ENCODE results near the gene TMEM176B. TPM values are rescaled to one million over a fixed set of nuclear protein-coding genes. Genes with fewer than 3 reads are reported as not detected.

TMEM176B gene
- total RNA-seq, 2 donors from 2014 or later = 0.31 to 0.35 TPM

DNA sequence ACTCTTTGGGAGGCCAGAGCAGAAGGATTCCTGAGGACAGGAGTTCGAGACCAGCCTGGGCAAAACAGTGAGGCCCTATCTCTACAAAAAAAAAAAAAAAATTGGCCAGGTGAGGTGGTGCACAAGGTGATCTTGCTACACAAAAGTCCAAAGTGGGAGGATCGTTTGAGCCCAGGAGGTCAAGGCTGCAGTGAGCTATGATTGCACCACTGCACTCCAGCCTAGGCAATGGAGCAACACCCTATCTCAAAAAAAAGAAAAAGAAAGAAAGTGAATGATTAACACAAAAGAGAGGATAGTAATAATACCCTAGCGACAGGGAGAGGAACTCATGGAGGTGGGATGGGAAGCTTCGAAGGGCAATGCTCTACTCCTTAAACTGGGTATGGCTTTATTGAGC lies 30.4 kb downstream of the TMEM176B start:
- H3K27ac Mint-ChIP-seq = no peak overlapping the region
- H3K27ac ChIP-seq (ENCODE audit: low read depth, low read length) = no peak overlapping the region
- H3K36me3 ChIP-seq (ENCODE audit: control insufficient read depth, insufficient read depth, low read length) = no peaks in the 10 kb centered on the region
- no peak overlapping the region for H3K9ac ChIP-seq (ENCODE audit: extremely low read depth, low read length, poor library complexity, severe bottlenecking)
- H3K27me3 ChIP-seq (ENCODE audit: control insufficient read depth, insufficient read depth, low read length, poor library complexity, severe bottlenecking) = no peaks in the 10 kb centered on the region
- H3K36me3 Mint-ChIP-seq (ENCODE audit: low read depth) = no peaks in the 10 kb centered on the region
- TF ChIP-seq, protein P1, sequence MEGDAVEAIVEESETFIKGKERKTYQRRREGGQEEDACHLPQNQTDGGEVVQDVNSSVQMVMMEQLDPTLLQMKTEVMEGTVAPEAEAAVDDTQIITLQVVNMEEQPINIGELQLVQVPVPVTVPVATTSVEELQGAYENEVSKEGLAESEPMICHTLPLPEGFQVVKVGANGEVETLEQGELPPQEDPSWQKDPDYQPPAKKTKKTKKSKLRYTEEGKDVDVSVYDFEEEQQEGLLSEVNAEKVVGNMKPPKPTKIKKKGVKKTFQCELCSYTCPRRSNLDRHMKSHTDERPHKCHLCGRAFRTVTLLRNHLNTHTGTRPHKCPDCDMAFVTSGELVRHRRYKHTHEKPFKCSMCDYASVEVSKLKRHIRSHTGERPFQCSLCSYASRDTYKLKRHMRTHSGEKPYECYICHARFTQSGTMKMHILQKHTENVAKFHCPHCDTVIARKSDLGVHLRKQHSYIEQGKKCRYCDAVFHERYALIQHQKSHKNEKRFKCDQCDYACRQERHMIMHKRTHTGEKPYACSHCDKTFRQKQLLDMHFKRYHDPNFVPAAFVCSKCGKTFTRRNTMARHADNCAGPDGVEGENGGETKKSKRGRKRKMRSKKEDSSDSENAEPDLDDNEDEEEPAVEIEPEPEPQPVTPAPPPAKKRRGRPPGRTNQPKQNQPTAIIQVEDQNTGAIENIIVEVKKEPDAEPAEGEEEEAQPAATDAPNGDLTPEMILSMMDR (conservative IDR thresholded peaks at IDR 0.05) = no peak
- peaks cover 2% of the 10 kb centered on the region for H3K4me1 Mint-ChIP-seq
- peaks cover 17% of the 10 kb centered on the region for H3K27me3 Mint-ChIP-seq (ENCODE audit: insufficient read depth)
- DNase-seq = no peak
- no peaks in the 10 kb centered on the region for H3K9me3 ChIP-seq (ENCODE audit: control insufficient read depth, low read length)
- no peak overlapping the region for H3K4me3 Mint-ChIP-seq
- WGBS, 2 experiments (ENCODE audit: insufficient coverage in 1 of 2, insufficient read length in 1 of 2) = 74 to 86% methylated on average over 2 to 3 of the region's 4 CpGs
- H3K4me1 ChIP-seq (ENCODE audit: control insufficient read depth, insufficient read depth, low read length) = no peaks in the 10 kb centered on the region
- H3K4me3 ChIP-seq (ENCODE audit: low read length) = no peak overlapping the region
- H3K9me3 Mint-ChIP-seq = peaks cover 8% of the 10 kb centered on the region

GRCh38 chr7:150766334-150766709 lies 33.8 kb downstream of the TMEM176B start:
- Histone ChIP-seq H3K4me1 (ENCODE audit: control insufficient read depth, insufficient read depth, low read length) (no peaks in the 10 kb centered on the region), H3K9me3 (ENCODE audit: control insufficient read depth, low read length) (no peaks in the 10 kb centered on the region), H3K4me3 (ENCODE audit: low read length) (no peak overlapping the region), H3K27me3 (ENCODE audit: control insufficient read depth, insufficient read depth, low read length, poor library complexity, severe bottlenecking) (no peaks in the 10 kb centered on the region), H3K36me3 (ENCODE audit: control insufficient read depth, insufficient read depth, low read length) (no peaks in the 10 kb centered on the region), H3K27ac (ENCODE audit: low read depth, low read length) (no peak overlapping the region), H3K9ac (ENCODE audit: extremely low read depth, low read length, poor library complexity, severe bottlenecking) (no peak overlapping the region)
- Mint-ChIP-seq H3K27me3 (ENCODE audit: insufficient read depth) (peaks cover 14% of the 10 kb centered on the region), H3K9me3 (peaks cover 3% of the 10 kb centered on the region), H3K27ac (no peak overlapping the region), H3K36me3 (ENCODE audit: low read depth) (no peaks in the 10 kb centered on the region), H3K4me3 (no peak overlapping the region), H3K4me1 (peaks cover 3% of the 10 kb centered on the region)
- DNase-seq = no peak
- TF ChIP-seq, protein P1 (conservative IDR thresholded peaks at IDR 0.05) = no peak

- peaks cover 20% of the 10 kb centered on the region for H3K27me3 ChIP-seq (ENCODE audit: control insufficient read depth, insufficient read depth, low read length, poor library complexity, severe bottlenecking)
- no peak overlapping the region for H3K4me3 Mint-ChIP-seq
- TF ChIP-seq, protein P1 (conservative IDR thresholded peaks at IDR 0.05) = no peak
Measured at GRCh38 chr7:150759479-150759878, 40.7 kb downstream of the TMEM176B start.

More at GRCh38 chr7:150759479-150759878, 40.7 kb downstream of the TMEM176B start:
- Mint-ChIP-seq H3K9me3 (peaks cover 5% of the 10 kb centered on the region), H3K27ac (no peak overlapping the region), H3K36me3 (ENCODE audit: low read depth) (no peaks in the 10 kb centered on the region), H3K27me3 (ENCODE audit: insufficient read depth) (peaks cover 49% of the 10 kb centered on the region), H3K4me1 (no peaks in the 10 kb centered on the region)
- Histone ChIP-seq H3K4me1 (ENCODE audit: control insufficient read depth, insufficient read depth, low read length) (no peaks in the 10 kb centered on the region), H3K27ac (ENCODE audit: low read depth, low read length) (no peak overlapping the region), H3K4me3 (ENCODE audit: low read length) (no peak overlapping the region), H3K36me3 (ENCODE audit: control insufficient read depth, insufficient read depth, low read length) (no peaks in the 10 kb centered on the region), H3K9me3 (ENCODE audit: control insufficient read depth, low read length) (no peaks in the 10 kb centered on the region), H3K9ac (ENCODE audit: extremely low read depth, low read length, poor library complexity, severe bottlenecking) (no peak overlapping the region)
- no peak for DNase-seq
- WGBS, 2 experiments (ENCODE audit: insufficient coverage in 1 of 2, insufficient read length in 1 of 2) = 89 to 100% methylated on average over 1 of the region's 1 CpG
